NCI-H345 treated with DMSO at 0.1 percent for 48 hours (cell line): ENCODE results near the gene TEKT1.
"Not testable (repeated sequence)": the region's sequence is repeated elsewhere in the genome, so short reads cannot be mapped to it uniquely, and the experiment has no call there.

Experiments
- DNase-seq: peaks from one replicate; lab custom pipeline; 2025; ENCODE audit not compliant: unreplicated experiment; lab: John Stamatoyannopoulos, UW

The TEKT1 gene

GRCh38 chr17:6831661-6832263 is at the start of gene TEKT1:
Gene TEKT1, minus strand, starts transcription at chr17:6831729. Its CDS starts 1,353 bp downstream, at chr17:6830376.
- no peak for DNase-seq

DNA sequence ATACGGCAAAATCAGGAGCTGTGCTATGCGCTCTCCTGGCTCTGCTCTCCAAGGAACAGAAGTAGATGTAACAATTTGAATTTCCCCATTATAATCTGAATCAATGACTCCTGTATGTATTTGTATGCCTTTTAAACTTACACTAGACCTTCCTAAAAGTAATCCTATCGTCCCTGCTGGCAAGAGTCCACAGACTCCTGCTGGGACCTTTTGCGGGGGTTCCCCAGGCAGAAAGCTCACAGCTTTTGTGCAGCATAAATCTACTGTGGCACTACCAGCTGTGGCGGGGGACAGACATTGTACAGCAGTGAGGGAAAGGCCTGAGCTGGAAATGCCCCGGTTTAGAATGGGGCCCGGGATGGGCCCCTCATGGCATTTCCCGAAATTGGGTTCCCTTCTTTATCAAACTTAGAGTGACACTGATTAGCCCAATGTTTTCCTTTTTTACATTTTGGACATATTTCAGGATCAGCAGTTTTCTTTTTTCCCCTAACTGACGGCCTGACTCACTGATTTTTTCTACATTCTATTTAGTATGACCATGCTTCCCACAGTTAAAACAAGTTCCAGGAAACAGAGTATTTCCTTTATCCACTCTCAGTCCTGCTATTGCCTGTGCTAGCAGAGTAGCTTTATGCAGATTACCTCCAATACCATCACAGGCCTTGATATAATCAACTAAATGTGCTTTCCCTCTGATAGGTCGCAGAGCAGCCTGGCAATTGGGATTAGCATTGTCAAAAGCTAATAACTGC is 47.9 kb upstream of the TEKT1 start:
- not testable (repeated sequence) for DNase-seq

DNA sequence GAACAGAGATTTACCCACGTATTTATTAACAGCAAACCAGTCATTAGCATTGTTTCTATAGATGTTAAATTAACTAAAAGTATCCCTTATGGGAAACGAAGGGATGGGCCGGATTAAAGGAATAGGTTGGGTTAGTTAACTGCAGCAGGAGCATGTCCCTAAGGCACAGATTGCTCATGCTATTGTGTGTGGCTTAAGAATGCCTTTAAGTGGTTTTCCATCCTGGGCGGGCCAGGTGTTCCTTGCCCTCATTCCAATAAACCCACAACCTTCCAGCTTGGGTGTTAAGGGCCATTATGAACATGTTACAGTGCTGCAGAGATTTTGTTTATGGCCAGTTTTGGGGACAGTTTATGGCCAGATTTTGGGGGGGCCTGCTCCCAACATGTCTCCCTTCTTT is 43.7 kb upstream of the TEKT1 start:
- not testable (repeated sequence) for DNase-seq

DNA sequence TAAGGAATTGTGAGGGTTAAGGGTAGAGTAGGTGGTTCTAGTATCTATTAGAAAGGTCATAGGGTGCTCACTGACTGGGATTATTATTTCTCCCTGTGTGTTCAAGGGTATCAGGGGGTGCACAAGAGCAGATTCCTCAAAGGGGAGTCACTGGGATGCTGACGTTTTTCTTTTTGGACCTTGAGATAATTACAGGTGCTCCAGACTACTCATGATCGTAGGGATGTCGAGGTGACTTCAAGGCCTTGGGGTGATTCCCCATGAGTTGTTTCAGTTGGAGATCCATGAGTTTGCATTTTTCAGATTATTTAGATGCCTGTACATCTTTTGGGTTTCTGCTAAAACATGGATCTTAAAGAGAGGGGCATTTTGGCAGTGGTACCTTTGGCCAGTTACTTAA is 41.4 kb upstream of the TEKT1 start:
- DNase-seq: no peak

DNA sequence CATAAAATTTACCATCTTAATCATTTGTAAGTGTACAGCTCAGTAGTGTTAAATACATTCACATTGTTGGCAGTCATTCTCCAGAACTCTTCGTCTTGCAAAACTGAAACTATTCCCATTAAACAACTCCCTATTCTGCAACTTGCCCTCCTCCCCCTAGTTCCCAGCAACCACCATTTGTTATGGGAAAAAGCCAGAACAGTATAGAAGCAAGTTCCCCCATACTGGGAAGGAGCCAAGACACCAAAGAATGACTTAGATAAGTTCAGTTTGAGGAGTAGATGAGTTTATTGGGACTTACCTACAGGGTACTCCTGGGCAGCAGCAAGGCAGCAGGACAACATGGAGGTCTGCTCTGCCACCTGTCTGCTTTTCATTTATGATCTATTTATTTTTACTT is 39.3 kb upstream of the TEKT1 start:
- no peak for DNase-seq

GRCh38 chr17:6868582-6868981 is 37.1 kb upstream of the TEKT1 start:
- DNase-seq: no peak

- DNase-seq: no peak
Observed at GRCh38 chr17:6867849-6868248, 36.3 kb upstream of the TEKT1 start.

DNA sequence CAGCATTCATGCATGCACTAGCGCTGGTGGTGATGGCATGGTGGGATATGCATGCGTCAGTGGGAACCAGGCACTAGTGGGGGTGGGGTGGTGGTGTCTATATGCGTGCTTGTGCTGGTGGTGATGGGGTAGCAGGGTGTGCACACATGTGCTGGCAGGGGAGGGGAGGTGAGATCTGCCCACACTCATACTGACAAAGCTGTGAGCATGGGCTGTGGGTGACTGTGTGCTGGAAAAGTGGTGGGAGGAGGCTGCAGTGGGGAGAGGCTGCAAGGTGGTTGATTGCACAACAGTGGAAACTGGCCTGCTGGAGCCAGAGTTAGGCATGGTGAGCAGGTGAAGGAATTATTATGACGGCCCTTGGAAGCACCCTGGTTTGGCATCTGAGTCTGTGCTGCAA is 31.3 kb upstream of the TEKT1 start:
- no peak for DNase-seq

DNA sequence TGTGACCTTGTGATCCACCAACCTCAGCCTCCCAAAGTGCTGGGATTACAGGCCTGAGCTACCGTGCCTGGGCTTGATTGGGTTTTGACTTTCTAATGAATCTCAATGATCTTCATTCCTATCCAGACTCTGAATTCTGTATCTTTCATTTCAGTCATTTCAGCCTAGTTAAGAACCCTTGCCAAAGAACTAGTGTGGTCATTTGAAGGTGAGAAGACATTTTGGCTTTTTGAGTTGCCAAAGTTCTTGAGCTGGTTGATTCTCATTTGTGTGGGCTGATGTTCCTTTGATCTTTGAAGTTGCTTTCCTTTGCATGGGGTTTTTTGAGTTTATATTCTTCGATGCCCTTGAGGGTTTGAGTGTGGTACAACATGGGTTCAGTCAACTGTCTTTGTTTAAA is 30.6 kb upstream of the TEKT1 start:
- no peak for DNase-seq

DNA sequence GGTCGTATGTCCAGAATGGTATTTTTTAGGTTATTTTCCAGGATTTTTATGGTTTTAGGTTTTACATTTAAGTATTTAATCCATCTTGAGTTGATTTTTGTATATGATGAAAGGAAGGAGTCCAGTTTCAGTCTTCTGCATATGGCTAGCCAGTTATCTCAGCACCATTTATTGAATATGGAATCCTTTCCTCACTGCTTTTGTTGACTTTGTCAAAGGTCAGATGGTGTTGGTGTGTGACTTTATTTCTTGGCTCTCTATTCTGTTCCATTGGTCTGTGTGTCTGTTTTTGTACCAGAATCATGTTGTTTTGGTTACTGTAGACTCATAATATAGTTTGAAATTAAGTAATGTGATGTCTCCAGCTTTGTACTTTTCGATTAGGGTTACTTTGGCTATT is 26.4 kb upstream of the TEKT1 start:
- DNase-seq: no peak

- DNase-seq: no peak
Observed at GRCh38 chr17:6857336-6857735, 25.8 kb upstream of the TEKT1 start.

DNA sequence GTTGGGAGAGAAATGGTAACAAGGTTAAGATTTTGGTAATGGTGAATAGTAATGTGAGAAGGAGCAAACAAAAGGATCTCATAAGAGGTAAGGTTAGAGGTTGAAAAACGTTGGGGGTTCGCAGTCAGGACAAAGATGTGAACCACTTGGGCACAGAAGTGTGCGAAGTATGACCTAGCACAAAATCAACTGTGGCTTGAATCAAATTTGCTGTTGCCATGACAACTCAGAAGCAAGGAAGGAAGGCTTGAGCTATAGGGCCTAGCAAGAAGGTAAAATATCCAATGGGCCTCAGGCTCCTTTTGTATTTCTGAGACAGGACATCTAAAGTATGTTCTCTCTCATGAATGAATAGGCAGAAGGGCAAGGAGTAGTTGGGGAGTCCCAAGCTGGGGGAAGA is 24.5 kb upstream of the TEKT1 start:
- no peak for DNase-seq

DNA sequence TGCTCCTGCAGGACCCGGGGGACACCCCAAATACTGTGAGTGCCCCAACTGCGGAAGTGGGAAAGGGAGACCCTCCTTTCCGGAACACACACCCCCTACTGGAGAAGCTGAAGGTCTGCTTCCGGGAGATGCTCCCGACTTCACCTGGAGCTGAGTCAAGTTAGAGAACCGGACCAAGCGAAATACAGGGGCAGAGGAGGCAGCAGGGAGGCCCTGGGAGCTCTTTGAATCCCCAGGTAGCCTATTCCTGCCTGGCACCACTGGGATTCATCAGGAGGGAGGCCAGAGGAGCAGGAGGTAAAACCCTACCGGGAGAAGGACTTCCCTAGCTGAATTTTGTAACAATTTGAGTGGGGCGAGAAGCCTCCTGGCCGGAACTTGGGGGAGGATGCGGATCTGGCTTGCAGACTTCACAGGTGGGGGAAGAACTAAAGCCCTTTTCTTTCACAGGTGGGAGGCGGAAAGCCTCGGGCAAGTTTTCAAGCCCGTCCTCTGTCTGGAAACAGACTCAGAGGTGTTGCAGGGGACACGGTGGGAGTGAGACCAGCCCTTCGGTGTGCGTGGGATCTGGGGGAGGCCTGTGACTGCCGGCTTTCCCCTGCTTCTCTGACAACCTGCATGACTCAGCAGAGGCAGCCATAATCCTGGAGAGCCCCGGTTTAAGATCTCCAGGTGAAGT is 22.4 kb upstream of the TEKT1 start:
- DNase-seq: no peak

DNA sequence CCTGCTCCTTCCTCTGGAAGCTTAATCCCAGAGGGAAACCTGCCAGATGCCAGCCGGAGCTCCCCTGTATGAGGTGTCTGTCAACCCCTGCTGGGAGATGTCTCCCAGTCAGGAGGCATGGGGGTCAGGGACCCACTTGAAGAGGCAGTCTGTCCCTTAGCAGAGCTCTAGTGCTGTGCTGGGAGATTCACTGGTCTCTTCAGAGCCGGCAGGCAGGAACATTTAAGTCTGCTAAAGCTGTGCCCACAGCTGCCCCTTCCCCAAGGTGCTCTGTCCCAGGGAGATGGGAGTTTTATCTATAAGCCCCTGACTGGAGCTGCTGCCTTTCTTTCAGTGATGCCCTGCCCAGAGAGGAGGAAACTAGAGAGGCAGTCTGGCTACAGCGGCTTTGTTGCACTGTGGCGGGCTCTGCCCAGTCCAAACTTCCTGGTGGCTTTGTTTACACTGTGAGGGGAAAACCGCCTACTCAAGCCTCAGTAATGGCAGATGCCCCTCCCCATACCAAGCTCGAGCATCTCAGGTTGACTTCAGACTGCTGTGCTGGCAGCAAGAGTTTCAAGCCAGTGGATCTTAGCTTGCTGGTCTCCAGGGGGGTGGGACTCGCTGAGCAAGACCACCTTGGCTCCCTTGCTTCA is 17.1 kb upstream of the TEKT1 start:
- not testable (repeated sequence) for DNase-seq

GRCh38 chr17:6846138-6846537 is 14.6 kb upstream of the TEKT1 start:
- not testable (repeated sequence) for DNase-seq

DNA sequence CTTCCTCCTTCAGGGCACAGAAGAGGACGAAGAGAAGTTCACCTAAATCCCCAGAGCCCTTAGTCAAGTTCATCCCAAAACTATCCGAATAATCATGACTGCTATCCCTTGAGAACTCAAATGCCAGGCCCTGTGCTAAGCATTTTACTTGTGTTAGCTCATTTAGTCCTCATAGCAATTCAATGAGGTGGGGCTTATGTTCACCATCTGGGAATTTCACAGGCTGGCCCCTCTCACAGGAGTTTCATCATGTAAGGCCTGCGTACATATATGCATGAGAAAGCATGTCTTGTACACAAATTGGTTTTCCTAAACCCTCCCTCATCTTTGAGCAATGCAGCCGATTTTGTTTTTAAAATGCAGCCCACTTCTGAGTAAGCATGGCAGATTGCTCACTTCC is 12.9 kb upstream of the TEKT1 start:
- DNase-seq: not testable (repeated sequence)

DNA sequence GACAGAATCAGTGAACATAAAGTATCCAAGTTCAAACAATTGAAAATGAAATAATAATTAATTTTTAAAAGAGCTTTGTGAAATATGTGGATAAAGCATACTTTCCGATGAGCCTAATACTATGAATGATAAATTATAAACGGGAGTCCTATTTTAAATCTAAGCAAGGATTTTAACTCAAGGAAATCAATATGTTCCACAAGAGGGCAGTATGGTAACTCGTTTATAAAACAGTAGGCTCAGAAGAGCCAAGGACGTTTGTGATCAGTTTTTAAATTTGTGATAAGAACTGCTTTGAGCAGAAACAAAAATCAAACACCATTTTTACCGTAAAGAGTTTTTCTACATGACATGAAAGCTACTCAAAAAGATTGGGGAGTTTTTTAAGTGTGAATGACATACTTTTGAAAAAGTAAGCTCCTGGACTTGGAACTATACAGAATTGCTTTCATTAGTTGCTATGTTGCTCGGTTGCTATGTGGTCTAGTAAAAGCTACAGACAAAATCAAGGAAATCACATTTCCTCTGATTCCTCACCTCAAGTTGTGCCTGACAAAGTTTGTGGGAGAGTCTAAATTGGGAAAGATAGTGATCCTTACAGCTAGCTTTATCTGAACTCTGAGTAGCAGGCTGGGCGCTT is 11.8 kb upstream of the TEKT1 start:
- peak; percentile 5 for DNase-seq

- DNase-seq: not testable (repeated sequence)
Observed at GRCh38 chr17:6841769-6842168, 10.2 kb upstream of the TEKT1 start.

GRCh38 chr17:6830383-6830986 is 1.0 kb downstream of the TEKT1 start:
- no peak for DNase-seq

- no peak for DNase-seq
Observed at GRCh38 chr17:6823011-6823442, 8.5 kb downstream of the TEKT1 start.

GRCh38 chr17:6818938-6819337 is 12.6 kb downstream of the TEKT1 start:
- no peak for DNase-seq
